Naive thymus-derived CD8-positive, alpha-beta T cell (primary cell): Measurements from ENCODE around the gene CDK19. TPM values are rescaled to one million over a fixed set of nuclear protein-coding genes. Genes with fewer than 3 reads are reported as not detected.

ENCODE experiments used
- ATAC-seq, 2 donors: fragments of 150-1000 bp; cut with Tn5 transposase in 1 of 2; sonication (Bioruptor Pico), chemical (Tn5 transposase) in 1 of 2; 1 replicate in 1 of 2; 2 replicates in 1 of 2; pipeline ENCODE4 v1.10.0; 2021; ENCODE audit warnings: mild to moderate bottlenecking in 2 of 2, moderate library complexity in 2 of 2
- POLR2A ChIA-PET: fragments of 350-600 bp; sonication (Branson Sonifier 250); formaldehyde crosslinking; loops from one replicate; lab custom pipeline; 2021; ENCODE audit warnings: antibody characterized with exemption; lab: Charles Lee
- DNase-seq, 10 donors: peaks; one replicate each; pipeline versions ENCODE4 v3.0.0 to v3.0.0-alpha.2; 2020 to 2022
- H3K27ac Mint-ChIP-seq, 10 donors: one replicate each; pipeline ENCODE4 v1.8.0; 2020 to 2022; ENCODE audit warnings: mild to moderate bottlenecking in 10 of 10, mixed read lengths in 10 of 10, moderate library complexity in 4 of 10, inconsistent platforms in 1 of 10
- H3K27me3 Mint-ChIP-seq, 5 donors: one replicate each; pipeline ENCODE4 v1.8.0; 2021 to 2022; ENCODE audit warnings: mixed read lengths in 5 of 5
- H3K36me3 Mint-ChIP-seq, 3 donors: one replicate each; pipeline ENCODE4 v1.8.0; 2020 to 2022; ENCODE audit warnings: mixed read lengths in 3 of 3, mild to moderate bottlenecking in 2 of 3, inconsistent platforms in 1 of 3
- H3K4me1 Mint-ChIP-seq, 4 donors: one replicate each; pipeline ENCODE4 v1.8.0; 2021 to 2022; ENCODE audit warnings: mixed read lengths in 4 of 4
- H3K4me3 Mint-ChIP-seq, 10 donors: one replicate each; pipeline ENCODE4 v1.8.0; 2020 to 2022; ENCODE audit warnings: mild to moderate bottlenecking in 10 of 10, mixed read lengths in 10 of 10, moderate library complexity in 6 of 10, inconsistent platforms in 1 of 10
- H3K9me3 Mint-ChIP-seq, 9 donors: one replicate each; pipeline ENCODE4 v1.8.0; 2020 to 2022; ENCODE audit warnings: mixed read lengths in 9 of 9, mild to moderate bottlenecking in 3 of 9, inconsistent platforms in 1 of 9, moderate library complexity in 1 of 9
- polyA plus RNA-seq, 3 donors: library from polyadenylated mRNA; unstranded; fragments of 300-500 nt; fragmentation: Illumina TruSeq; gene quantifications; one replicate each; pipeline ENCODE4 v1.2.3, GENCODE V29; 2021
- total RNA-seq, 8 experiments: library from RNA in 2 of 8; stranded (reverse) in 2 of 8; gene quantifications; one replicate each; pipeline ENCODE4 v1.2.3 and lab custom pipeline; 2021 to 2026

CDK19 gene
- total and polyA plus RNA-seq, 5 experiments from 2014 or later, result 1.1 to 20.0 (median 2.1) TPM

- DNase-seq, result no peak
- H3K9me3 Mint-ChIP-seq, result peaks cover 0 to 4% (median 0%) of the 10 kb centered on the region in 9 donors
- ATAC-seq, result no peak
- peaks cover 0 to 2% (median 0%) of the 10 kb centered on the region in 4 donors for H3K4me1 Mint-ChIP-seq
- no peak overlapping the region for H3K27ac Mint-ChIP-seq
- peaks cover 0 to 5% (median 0%) of the 10 kb centered on the region in 3 donors for H3K36me3 Mint-ChIP-seq
- H3K27me3 Mint-ChIP-seq, result peaks cover 0 to 2% (median 0%) of the 10 kb centered on the region in 5 donors
- POLR2A ChIA-PET, result no interaction called here
- no peak overlapping the region for H3K4me3 Mint-ChIP-seq
Observed at GRCh38 chr6:110573136-110573535, 242.1 kb downstream of the CDK19 start.

GRCh38 chr6:110567957-110568696, 247.1 kb downstream of the CDK19 start:
- H3K9me3 Mint-ChIP-seq, result no peaks in the 10 kb centered on the region
- no peaks in the 10 kb centered on the region for H3K27me3 Mint-ChIP-seq
- H3K36me3 Mint-ChIP-seq, result no peaks in the 10 kb centered on the region
- no peak for ATAC-seq
- POLR2A ChIA-PET, result no interaction called here
- peak overlapping the region in 2 of 10 donors; percentile 1 to 58 for H3K27ac Mint-ChIP-seq
- no peak for DNase-seq
- peaks cover 0 to 2% (median 0%) of the 10 kb centered on the region in 4 donors for H3K4me1 Mint-ChIP-seq
- no peak overlapping the region for H3K4me3 Mint-ChIP-seq

GRCh38 chr6:110566346-110567125, 248.7 kb downstream of the CDK19 start:
- DNase-seq (no peak), ATAC-seq (no peak)
- peak overlapping the region in 1 of 10 donors; percentile 41 for H3K27ac Mint-ChIP-seq
- POLR2A ChIA-PET, result no interaction called here
- H3K9me3 Mint-ChIP-seq, result peaks cover 0 to 6% (median 0%) of the 10 kb centered on the region in 9 donors
- H3K4me3 Mint-ChIP-seq, result no peak overlapping the region
- peaks cover 8 to 9% (median 8%) of the 10 kb centered on the region in 4 donors for H3K4me1 Mint-ChIP-seq
- H3K27me3 Mint-ChIP-seq, result no peaks in the 10 kb centered on the region
- H3K36me3 Mint-ChIP-seq, result no peaks in the 10 kb centered on the region

GRCh38 chr6:110564703-110565421, 250.4 kb downstream of the CDK19 start:
- no peak overlapping the region for H3K4me3 Mint-ChIP-seq
- H3K27ac Mint-ChIP-seq, result no peak overlapping the region
- no peaks in the 10 kb centered on the region for H3K36me3 Mint-ChIP-seq
- POLR2A ChIA-PET, result no interaction called here
- no peak for ATAC-seq
- peaks cover 19 to 26% (median 23%) of the 10 kb centered on the region in 4 donors for H3K4me1 Mint-ChIP-seq
- H3K9me3 Mint-ChIP-seq, result peaks cover 0 to 6% (median 0%) of the 10 kb centered on the region in 9 donors
- DNase-seq, result no peak
- no peaks in the 10 kb centered on the region for H3K27me3 Mint-ChIP-seq

- POLR2A ChIA-PET, result no interaction called here
- Mint-ChIP-seq H3K9me3 (peaks cover 0 to 6% (median 0%) of the 10 kb centered on the region in 9 donors), H3K4me3 (no peak overlapping the region), H3K27me3 (no peaks in the 10 kb centered on the region), H3K36me3 (no peaks in the 10 kb centered on the region), H3K27ac (no peak overlapping the region), H3K4me1 (peaks cover 19 to 32% (median 27%) of the 10 kb centered on the region in 4 donors)
- no peak for DNase-seq
- ATAC-seq, result no peak
Observed at GRCh38 chr6:110563711-110564110, 251.6 kb downstream of the CDK19 start.

- DNase-seq, result no peak
- Mint-ChIP-seq H3K36me3 (no peaks in the 10 kb centered on the region), H3K27ac (peak overlapping the region in 3 of 10 donors; percentile 19 to 76 (median 48)), H3K9me3 (peaks cover 0 to 6% (median 0%) of the 10 kb centered on the region in 9 donors), H3K27me3 (no peaks in the 10 kb centered on the region), H3K4me3 (no peak overlapping the region), H3K4me1 (peaks cover 19 to 32% (median 27%) of the 10 kb centered on the region in 4 donors)
- POLR2A ChIA-PET, result no interaction called here
- ATAC-seq, result no peak
Observed at GRCh38 chr6:110562316-110562915, 252.9 kb downstream of the CDK19 start.

- H3K36me3 Mint-ChIP-seq, result no peaks in the 10 kb centered on the region
- POLR2A ChIA-PET, result no interaction called here
- peaks cover 0 to 6% (median 0%) of the 10 kb centered on the region in 9 donors for H3K9me3 Mint-ChIP-seq
- peak overlapping the region in 1 of 10 donors; percentile 1 for H3K4me3 Mint-ChIP-seq
- H3K4me1 Mint-ChIP-seq, result peaks cover 19 to 32% (median 27%) of the 10 kb centered on the region in 4 donors
- no peaks in the 10 kb centered on the region for H3K27me3 Mint-ChIP-seq
- no peak for ATAC-seq
- peak overlapping the region in 5 of 10 donors; percentile 2 to 76 (median 48) for H3K27ac Mint-ChIP-seq
- no peak for DNase-seq
Observed at GRCh38 chr6:110561696-110562095, 253.6 kb downstream of the CDK19 start.

GRCh38 chr6:110561008-110561396, 254.3 kb downstream of the CDK19 start:
- H3K27me3 Mint-ChIP-seq, result no peaks in the 10 kb centered on the region
- peak overlapping the region; percentile 29 to 82 (median 40) for H3K27ac Mint-ChIP-seq
- POLR2A ChIA-PET, result interaction anchor here (0.6 to 0.9 kb wide), 2 partner anchors 9 to 468 kb away, joined by 3 to 4 read pairs; no protein-coding TSS in a partner anchor
- peaks cover 0 to 6% (median 0%) of the 10 kb centered on the region in 9 donors for H3K9me3 Mint-ChIP-seq
- peaks cover 23 to 32% (median 27%) of the 10 kb centered on the region in 4 donors for H3K4me1 Mint-ChIP-seq
- ATAC-seq (no peak), DNase-seq (no peak)
- peak overlapping the region in 8 of 10 donors; percentile 0 to 64 (median 56) for H3K4me3 Mint-ChIP-seq
- no peaks in the 10 kb centered on the region for H3K36me3 Mint-ChIP-seq

- no peaks in the 10 kb centered on the region for H3K36me3 Mint-ChIP-seq
- ATAC-seq (peak in 1 of 2 donors; percentile 69), DNase-seq (peak in 2 of 10 donors; percentile 8 to 30)
- peak overlapping the region in 8 of 10 donors; percentile 0 to 64 (median 56) for H3K4me3 Mint-ChIP-seq
- H3K9me3 Mint-ChIP-seq, result peaks cover 0 to 6% (median 0%) of the 10 kb centered on the region in 9 donors
- peak overlapping the region; percentile 29 to 88 (median 42) for H3K27ac Mint-ChIP-seq
- H3K27me3 Mint-ChIP-seq, result no peaks in the 10 kb centered on the region
- H3K4me1 Mint-ChIP-seq, result peaks cover 23 to 32% (median 27%) of the 10 kb centered on the region in 4 donors
- POLR2A ChIA-PET, result interaction anchor here (0.6 to 0.9 kb wide), 2 partner anchors 9 to 469 kb away, joined by 3 to 4 read pairs; no protein-coding TSS in a partner anchor
Observed at GRCh38 chr6:110560239-110561007, 254.8 kb downstream of the CDK19 start.
